Hepatocyte (in vitro differentiated cells): ENCODE data around the gene SKAP1. TPM values are rescaled to one million over a fixed set of nuclear protein-coding genes. Genes with fewer than 3 reads are reported as not detected.
"Not testable (repeated sequence)": the region's sequence is repeated elsewhere in the genome, so short reads cannot be mapped to it uniquely, and the experiment has no call there.

Experiments used
- DNase-seq: peaks from one replicate; pipeline ENCODE4 v3.0.0-alpha.2; 2016; ENCODE audit warnings: low spot score
- H2AFZ ChIP-seq: fragments of 200-600 bp; sonication (generic); 2 replicates; pipeline ENCODE4 v1.6.0; 2016; ENCODE audit warnings: antibody characterized with exemption, mild to moderate bottlenecking
- H3K27ac ChIP-seq: fragments of 200-600 bp; sonication (generic); 2 replicates; pipeline ENCODE4 v1.5.1; 2016; ENCODE audit warnings: mild to moderate bottlenecking
- H3K27me3 ChIP-seq: fragments of 200-600 bp; sonication (generic); 2 replicates; pipeline ENCODE4 v1.6.1; 2016
- H3K36me3 ChIP-seq: fragments of 200-600 bp; sonication (generic); replicated peaks from 2 replicates; pipeline ENCODE4 v1.5.1; 2016; ENCODE audit warnings: low read depth; ENCODE audit not compliant: insufficient read depth
- H3K4me1 ChIP-seq: fragments of 200-600 bp; sonication (generic); 2 replicates; pipeline ENCODE4 v1.5.1; 2016; ENCODE audit warnings: mild to moderate bottlenecking, moderate library complexity; ENCODE audit not compliant: insufficient read depth
- H3K4me2 ChIP-seq: fragments of 200-600 bp; sonication (generic); 2 replicates; pipeline ENCODE4 v1.6.0; 2016
- H3K4me3 ChIP-seq: fragments of 200-600 bp; sonication (generic); 2 replicates; pipeline ENCODE4 v1.5.1; 2016; ENCODE audit warnings: mild to moderate bottlenecking
- H3K79me2 ChIP-seq: fragments of 200-600 bp; sonication (generic); 2 replicates; pipeline ENCODE4 v1.6.0; 2017; ENCODE audit warnings: mild to moderate bottlenecking
- H3K9me2 ChIP-seq: fragments of 200-600 bp; sonication (generic); replicated peaks from 2 replicates; pipeline ENCODE4 v1.6.0; 2017; ENCODE audit warnings: mild to moderate bottlenecking; ENCODE audit not compliant: insufficient read depth
- H3K9me3 ChIP-seq: fragments of 200-600 bp; sonication (generic); 2 replicates; pipeline ENCODE4 v1.5.1; 2016; ENCODE audit warnings: low read depth, mild to moderate bottlenecking
- H4K20me1 ChIP-seq: fragments of 200-600 bp; sonication (generic); 2 replicates; pipeline ENCODE4 v1.6.0; 2016; ENCODE audit warnings: mild to moderate bottlenecking; ENCODE audit not compliant: insufficient read depth, poor library complexity, severe bottlenecking
- CTCF ChIP-seq: fragments of 200-600 bp; sonication (generic); IDR thresholded peaks from 2 replicates; pipeline ENCODE4 v1.5.1; 2016; ENCODE audit warnings: antibody characterized with exemption, mild to moderate bottlenecking; ENCODE audit not compliant: poor library complexity
- EZH2 ChIP-seq: fragments of 200-600 bp; sonication (generic); IDR thresholded peaks from 2 replicates; pipeline ENCODE4 v1.6.1; 2016; ENCODE audit warnings: antibody characterized with exemption, mild to moderate bottlenecking, borderline replicate concordance
- EZH2phosphoT487 ChIP-seq: fragments of 200-600 bp; sonication (generic); IDR thresholded peaks from one replicate; pipeline ENCODE4 v1.6.1; 2018; ENCODE audit warnings: antibody characterized with exemption, mild to moderate bottlenecking, low read depth, moderate library complexity; ENCODE audit not compliant: unreplicated experiment, severe bottlenecking
- WGBS: methylation state at CpG from one replicate; pipeline ENCODE4 v1.1.6; 2016; ENCODE audit warnings: low lambda C conversion rate; ENCODE audit errors: missing lambda C conversion rate; 5-methylcytosine and 5-hydroxymethylcytosine counted together
- polyA plus RNA-seq: library from polyadenylated mRNA; unstranded; fragments of >200 nt; fragmentation: Nextera tagmentation; extraction: Ambion mirVana; gene quantifications from 2 replicates; pipeline ENCODE4 v1.2.1, GENCODE V29; 2016
- total RNA-seq: library from RNA; depleted of rRNA; stranded (reverse); fragments of >200 nt; gene quantifications from 2 replicates; pipeline ENCODE4 v1.2.3, GENCODE V29; 2014

Gene SKAP1
- total and polyA plus RNA-seq, 2 experiments from 2014 or later = 1.4 to 3.0 TPM

- no peak for DNase-seq
- H2AFZ ChIP-seq = no peak overlapping the region
- WGBS = 91% methylated on average over 1 of the region's 1 CpG
- no peaks in the 10 kb centered on the region for H3K36me3 ChIP-seq
- H3K4me1 ChIP-seq = no peaks in the 10 kb centered on the region
- no peaks in the 10 kb centered on the region for H3K79me2 ChIP-seq
- no peak overlapping the region for H3K27ac ChIP-seq
- H3K4me3 ChIP-seq = no peak overlapping the region
- no peak overlapping the region for H3K4me2 ChIP-seq
- no peak for TF ChIP-seq EZH2phosphoT487
- TF ChIP-seq CTCF = no peak
- TF ChIP-seq EZH2 = no peak
- H3K9me3 ChIP-seq = no peaks in the 10 kb centered on the region
- H3K9me2 ChIP-seq = no peaks in the 10 kb centered on the region
- no peaks in the 10 kb centered on the region for H4K20me1 ChIP-seq
- H3K27me3 ChIP-seq = peaks cover 14% of the 10 kb centered on the region
Observed at GRCh38 chr17:48412841-48413240, 17.2 kb downstream of the SKAP1 start.

- H3K9me2 ChIP-seq, H3K4me2 ChIP-seq, H3K9me3 ChIP-seq, H3K27me3 ChIP-seq, H3K27ac ChIP-seq, H3K36me3 ChIP-seq, DNase-seq, H3K4me1 ChIP-seq, H4K20me1 ChIP-seq, H3K4me3 ChIP-seq, H3K79me2 ChIP-seq, H2AFZ ChIP-seq: not testable (repeated sequence)
- WGBS = 84% methylated on average over 7 of the region's 7 CpGs
Observed at GRCh38 chr17:48410821-48411220, 19.2 kb downstream of the SKAP1 start.

- H3K9me3 ChIP-seq = no peaks in the 10 kb centered on the region
- H3K4me3 ChIP-seq = no peak overlapping the region
- H3K36me3 ChIP-seq = no peaks in the 10 kb centered on the region
- no peak overlapping the region for H2AFZ ChIP-seq
- H4K20me1 ChIP-seq = no peaks in the 10 kb centered on the region
- DNase-seq = no peak
- H3K27me3 ChIP-seq = no peaks in the 10 kb centered on the region
- H3K4me2 ChIP-seq = no peak overlapping the region
- no peaks in the 10 kb centered on the region for H3K9me2 ChIP-seq
- no peaks in the 10 kb centered on the region for H3K4me1 ChIP-seq
- TF ChIP-seq EZH2 (no peak), EZH2phosphoT487 (no peak), CTCF (no peak)
- H3K27ac ChIP-seq = no peak overlapping the region
- no peaks in the 10 kb centered on the region for H3K79me2 ChIP-seq
- whole genome bisulfite sequencing = 93% methylated on average over 5 of the region's 5 CpGs
Observed at GRCh38 chr17:48409607-48410006, 20.4 kb downstream of the SKAP1 start.

DNA sequence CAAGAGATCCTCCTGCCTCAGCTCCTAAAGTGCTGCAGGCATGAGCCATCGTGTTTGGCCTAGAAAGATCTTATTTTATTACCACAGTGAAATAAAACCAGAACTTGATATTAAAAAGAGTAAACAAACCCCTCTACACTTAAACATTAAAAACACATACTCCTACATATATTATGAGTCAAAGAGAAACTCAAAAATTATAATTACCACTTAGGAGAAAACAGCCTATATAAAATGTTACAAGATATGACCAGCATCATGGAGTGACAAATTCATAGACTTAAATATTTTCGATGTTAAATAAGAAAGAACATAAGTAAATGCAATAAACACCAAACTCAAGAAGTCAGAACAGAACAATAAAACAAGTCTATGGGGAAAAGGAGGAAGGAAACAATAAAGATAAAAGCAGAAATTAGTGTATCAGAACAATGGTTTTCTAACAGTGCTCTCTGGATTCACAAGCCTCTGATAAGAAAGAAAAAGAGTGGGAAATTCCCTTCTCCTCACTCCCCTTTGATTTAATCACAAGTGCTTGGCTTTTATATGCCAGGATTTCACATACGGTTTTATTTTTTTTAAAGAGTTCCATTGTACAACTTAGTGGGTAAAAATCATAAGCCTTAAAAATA is 23.0 kb downstream of the SKAP1 start:
- DNase-seq = no peak
- H4K20me1 ChIP-seq = no peaks in the 10 kb centered on the region
- no peak for TF ChIP-seq EZH2
- no peak for TF ChIP-seq CTCF
- no peak for TF ChIP-seq EZH2phosphoT487
- no peak overlapping the region for H3K27ac ChIP-seq
- no peak overlapping the region for H3K4me3 ChIP-seq
- no peaks in the 10 kb centered on the region for H3K79me2 ChIP-seq
- no peaks in the 10 kb centered on the region for H3K9me2 ChIP-seq
- H3K4me2 ChIP-seq = no peak overlapping the region
- H2AFZ ChIP-seq = no peak overlapping the region
- no peaks in the 10 kb centered on the region for H3K9me3 ChIP-seq
- no peaks in the 10 kb centered on the region for H3K27me3 ChIP-seq
- 49% methylated on average over 3 of the region's 3 CpGs for WGBS
- H3K4me1 ChIP-seq = no peaks in the 10 kb centered on the region
- H3K36me3 ChIP-seq = no peaks in the 10 kb centered on the region
